HTR-8/SVneo (cell line): Measurements from ENCODE around the gene TRPM5.

Experiments used
- DNase-seq: peaks from one replicate; pipeline ENCODE4 v3.0.0; 2011; ENCODE audit warnings: low spot score, mixed read lengths; ENCODE audit not compliant: insufficient read length
- FAIRE-seq: peaks from 2 replicates; lab custom pipeline; 2011; peaks lifted over from hg19 to GRCh38; lab: Jason Lieb, UNC

The TRPM5 gene

DNA sequence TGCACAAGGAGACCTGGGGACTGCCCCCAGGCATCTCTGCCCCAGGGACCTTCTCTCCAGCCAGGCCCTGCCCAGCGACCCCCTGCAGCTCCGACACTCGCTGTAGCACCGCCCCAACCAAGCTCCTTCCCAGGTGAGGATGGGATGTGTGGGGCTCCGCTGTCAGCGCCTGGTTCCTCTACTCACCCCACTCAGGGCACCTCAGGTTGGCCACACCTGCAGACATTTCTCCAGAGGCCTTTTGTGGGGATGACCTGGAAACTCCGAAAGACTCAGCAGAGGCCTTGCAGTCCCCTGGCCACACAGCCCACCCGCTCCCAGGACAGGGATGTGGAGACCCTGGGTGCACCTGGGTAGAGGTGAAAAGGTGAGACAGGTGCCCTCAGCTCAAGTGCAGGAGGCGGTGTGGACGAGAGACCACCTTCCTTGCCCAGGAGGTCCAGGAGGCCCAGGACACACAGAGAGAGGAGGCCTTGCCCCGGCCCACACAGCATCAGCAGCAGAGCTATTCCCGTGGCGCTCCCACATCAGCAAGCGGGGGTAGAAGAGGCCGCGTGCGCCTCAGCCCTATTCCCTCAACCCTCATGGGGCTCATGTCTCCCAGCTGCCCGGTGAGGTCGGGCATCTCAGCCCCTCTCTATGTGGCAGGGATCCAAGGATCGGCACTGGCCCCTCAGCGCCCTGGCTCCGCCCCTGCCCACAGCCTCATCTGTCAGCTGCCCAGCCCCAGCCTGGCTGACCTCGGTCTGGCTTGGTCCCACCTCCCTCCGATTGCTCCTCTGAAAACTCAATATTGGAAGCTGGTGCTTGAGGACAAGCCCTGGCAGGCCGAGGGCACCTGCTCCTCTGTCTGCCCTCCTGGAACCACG lies 20.9 kb downstream of the TRPM5 start:
- DNase-seq (no peak), FAIRE-seq (no peak)

DNA sequence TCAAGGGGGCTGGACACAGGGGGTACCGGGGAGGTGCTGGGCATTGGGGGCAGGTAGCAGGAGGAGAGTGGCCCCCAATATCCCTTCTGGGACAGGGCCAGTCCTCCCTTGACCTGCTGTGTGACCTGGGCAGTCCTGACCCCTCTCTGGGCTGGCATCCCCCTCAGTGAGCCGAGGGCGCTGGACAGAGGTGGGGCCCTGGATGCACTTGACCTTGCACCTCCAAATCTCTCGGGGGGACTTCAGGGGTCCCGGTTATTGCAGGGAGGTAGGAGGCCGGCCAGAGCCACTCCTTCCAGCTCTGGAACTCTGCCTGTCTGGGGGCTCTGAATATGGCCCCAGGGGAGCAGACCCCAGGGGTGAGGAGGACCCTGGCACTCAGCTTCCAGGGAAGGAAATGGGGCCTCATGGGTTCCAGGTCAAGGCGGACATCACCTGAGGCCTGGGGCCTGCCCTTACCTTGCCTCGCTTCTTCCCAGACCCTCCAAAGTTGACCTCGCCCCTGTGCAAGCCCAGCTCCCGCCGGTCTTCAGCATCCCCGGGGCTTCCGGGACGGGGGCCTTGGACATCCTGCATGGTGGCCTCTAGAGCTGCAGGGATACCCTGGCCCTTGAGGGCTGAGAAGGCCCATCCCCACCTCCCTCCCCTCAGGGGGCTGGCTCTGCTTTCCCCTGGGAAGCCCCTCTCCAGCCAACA lies 21.7 kb downstream of the TRPM5 start:
- DNase-seq (no peak), FAIRE-seq (no peak)

DNA sequence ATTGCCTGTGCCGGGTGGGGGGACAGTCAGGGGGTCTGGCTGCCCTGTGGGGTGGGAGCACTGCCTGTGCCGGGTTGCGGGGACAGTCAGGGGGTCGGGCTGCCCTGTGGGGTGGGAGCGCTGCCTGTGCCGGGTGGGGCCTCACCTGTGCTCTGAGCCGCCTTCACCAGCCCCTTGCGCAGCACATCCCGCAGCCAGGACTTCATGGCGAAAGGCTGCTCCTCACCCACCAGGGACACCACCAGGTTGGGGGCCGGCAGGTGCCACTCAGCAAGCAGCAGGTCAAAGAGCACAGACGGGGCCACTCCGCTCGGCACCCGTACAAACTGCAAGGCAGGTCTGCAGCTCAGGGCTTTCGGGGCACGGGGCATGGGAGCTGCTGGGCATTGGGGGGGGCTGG lies 22.3 kb downstream of the TRPM5 start:
- FAIRE-seq = no peak
- DNase-seq = no peak

DNA sequence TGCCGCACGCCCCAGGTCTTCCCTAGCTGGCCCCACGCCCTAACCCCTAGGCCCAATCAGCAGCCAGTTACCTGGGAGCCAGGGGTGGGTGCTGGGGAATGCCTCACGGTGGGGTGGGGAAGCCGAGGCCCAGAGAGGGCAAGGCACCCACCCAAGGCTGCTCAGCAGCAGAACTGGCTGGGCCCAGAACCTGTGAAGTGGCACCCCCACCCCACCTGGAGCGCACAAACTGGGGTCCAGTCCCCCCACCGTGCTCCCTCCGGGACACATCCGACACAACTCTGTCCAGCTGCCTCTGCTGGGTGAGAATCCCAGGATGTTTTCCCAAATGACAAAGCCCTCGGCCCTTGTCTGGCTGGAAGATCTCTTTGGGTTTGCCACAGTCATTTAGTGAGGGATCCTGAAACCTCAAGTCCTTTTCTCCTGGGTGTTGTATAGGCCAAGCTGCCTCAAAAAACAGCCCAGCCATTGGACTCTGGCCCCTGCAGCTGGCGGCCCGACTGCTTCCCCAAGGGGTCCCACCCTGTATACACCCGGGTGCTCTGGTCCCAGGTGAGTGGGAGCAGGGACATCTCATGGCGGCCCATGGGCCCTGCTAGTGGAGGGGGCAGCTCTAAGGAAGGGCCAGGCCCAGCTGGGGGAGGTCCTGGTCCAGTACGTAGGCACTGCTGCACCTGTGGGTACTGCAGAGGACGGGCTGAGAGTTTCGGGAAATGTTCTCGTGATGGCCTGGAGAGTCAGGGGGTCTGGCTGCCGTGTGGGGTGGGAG lies 22.9 kb downstream of the TRPM5 start:
- no peak for FAIRE-seq
- DNase-seq = no peak

DNA sequence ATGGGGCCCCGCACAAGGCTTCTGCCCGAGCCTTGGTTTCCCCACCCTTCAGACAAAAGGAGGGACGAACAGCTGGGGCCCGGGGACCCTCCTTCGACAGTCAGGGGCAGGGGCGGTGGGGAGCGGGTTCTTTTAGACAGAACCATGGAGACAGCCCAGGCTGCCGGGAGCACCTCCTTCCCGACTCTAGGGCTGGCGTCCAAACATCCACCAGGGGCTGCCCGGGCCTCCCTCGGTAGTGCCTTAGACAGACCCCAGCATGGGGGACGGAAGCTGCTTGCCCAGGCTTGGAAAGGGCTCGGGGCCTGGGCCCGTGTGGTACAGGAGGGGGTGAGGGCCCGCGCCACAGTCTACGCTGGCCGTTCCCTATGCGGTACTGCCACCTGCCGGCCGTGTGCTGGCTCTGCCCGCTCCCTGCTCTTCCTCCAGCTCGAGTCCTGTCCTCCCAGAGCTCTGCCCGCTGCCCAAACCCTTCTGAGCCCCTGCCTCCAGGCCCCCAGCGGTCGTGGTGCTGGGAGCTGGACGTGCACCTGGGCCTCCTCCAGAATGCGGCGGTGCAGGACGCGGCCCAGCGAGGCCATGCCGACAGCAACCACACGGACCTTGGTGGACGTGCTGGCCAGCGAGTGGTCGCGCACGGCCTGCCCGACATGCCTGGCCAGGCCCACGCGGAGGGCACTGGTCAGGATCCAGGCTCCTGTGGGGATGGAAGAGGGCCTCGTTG lies 23.6 kb downstream of the TRPM5 start:
- DNase-seq (peak; percentile 90), FAIRE-seq (peak; percentile 87)

DNA sequence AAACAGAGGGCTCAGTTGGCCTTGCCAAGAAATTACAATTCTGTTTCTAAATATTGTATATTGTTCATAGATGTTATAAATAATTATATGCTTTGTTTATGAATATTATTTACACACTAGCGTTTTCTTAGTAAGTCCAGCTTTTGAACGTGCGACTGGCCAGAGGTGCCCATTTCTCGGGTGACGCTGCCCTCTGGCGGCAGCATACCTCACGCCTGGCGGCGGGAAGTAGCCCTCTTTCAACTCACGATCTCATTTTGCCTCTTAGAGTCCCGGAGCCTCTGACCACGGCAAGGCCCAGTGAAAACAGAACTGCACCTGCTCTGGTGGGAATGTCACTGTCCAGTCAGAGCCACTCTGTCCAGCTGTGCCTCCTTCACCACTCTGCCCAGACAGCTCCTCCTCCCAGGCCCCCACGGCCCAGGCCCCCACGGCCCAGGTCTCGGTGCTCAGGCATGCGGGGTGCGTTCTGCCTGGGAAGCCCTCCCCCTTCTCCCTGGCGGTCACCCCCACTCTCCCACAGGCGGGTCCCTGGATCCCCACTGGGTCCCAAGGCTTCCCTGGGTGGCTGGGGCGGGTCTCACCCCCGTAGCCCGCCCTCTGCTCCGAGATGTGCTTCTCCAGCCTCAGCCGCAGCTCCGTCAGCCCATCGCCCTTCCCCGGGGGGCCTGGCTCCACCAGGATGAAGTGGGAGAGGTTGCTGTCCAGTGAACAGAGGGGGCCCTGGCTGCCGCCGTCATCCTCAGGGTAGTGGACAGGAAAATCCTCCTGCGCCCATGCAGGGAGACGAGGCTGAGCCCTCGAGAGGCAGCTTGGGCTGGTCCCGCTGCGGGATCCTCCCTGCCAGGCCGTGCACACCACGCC lies 24.4 kb downstream of the TRPM5 start:
- peak; percentile 79 for DNase-seq

DNA sequence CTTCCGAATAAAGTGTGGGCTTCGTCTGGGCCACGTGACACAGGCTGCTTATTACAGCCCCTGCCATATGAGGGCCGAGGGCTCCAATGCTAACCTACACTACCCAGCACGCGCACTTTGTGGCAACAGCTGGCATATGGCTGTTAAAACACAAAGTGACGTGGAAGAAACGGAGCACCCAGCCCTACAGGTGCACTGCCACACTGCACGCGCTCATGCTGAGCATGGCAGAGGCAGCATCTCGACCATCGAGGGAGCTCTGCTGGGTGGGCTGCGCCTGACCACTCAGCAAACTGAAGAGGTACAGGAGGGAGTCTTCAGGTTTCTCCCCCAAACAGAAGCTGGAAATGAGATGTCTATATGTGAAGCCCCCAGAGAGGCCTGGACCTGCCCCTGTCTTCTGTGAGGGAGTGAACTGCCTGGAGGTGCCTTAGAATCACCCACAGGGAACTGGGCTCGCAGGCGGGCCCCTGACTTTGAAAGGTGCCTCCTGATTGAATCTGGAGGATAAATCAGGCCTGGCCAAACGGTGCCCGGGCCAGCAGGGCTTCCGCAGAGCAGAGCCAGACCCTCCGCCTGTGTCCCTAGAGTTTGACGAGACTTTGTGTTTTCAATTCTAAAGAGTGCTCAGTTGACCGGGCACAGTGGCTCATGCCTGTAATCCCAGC lies 25.5 kb downstream of the TRPM5 start:
- DNase-seq (no peak), FAIRE-seq (no peak)

More for the DNA sequence above, 24.4 kb downstream of the TRPM5 start:
- FAIRE-seq = peak; percentile 40

DNA sequence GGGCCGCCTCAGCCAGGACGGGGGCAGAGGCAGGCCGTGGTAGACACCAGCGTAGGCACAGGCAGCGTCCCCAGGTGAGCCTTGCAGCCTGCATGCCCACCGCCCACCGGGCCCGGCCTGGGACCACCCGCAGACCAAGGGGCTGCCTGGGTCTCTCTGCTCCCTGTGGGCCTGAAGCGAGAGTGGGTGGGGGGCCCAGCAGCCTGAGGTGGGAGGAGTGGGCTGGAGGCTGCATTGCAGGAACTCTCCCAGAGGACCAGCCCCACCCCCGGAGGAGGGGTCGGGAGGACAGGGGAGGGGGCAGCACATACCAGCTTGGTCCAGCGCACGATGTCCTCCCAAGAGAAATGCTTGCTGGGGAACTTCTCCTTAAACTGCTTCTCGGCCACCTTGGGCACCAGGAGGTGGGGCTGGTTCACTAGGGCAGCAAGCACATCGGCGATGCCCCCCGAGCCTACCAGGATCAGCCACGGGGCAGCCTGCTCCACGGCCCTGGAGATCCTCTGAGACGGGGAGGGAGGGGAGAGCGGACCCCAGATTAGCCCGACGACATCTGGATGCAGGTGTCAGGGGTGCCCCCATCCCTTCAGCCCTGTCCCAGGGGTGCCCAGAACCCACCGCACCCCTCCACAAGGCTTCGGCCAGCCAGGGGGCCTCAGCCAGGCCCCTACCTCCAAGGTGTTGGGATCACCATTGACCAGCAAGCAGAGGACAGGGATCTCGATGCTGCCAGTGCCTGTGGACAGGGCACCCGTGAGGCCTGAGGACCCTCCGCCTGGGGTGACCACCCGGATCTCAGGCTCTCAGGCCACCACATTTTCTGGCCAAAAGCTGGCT lies 26.2 kb downstream of the TRPM5 start:
- DNase-seq = no peak
- FAIRE-seq = no peak

DNA sequence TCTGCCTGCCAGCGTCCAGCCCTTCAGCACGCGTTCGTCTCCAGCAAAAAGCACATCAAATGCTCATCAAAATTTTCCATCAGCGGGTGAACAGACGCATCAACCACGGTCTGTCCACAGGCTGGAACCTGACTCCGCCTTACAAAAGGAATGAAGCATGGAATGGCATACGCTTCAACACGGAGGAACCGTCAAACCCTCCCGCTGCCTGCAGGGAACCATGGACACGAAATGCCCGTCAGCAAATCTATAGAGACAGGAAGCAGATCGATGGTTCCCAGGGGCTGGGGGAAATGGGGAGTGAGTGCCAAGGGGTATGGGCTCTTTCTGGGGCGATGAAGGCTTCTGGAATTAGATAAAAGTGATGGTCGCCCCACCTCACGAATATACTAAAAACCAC lies 27.5 kb downstream of the TRPM5 start:
- DNase-seq (no peak), FAIRE-seq (no peak)

DNA sequence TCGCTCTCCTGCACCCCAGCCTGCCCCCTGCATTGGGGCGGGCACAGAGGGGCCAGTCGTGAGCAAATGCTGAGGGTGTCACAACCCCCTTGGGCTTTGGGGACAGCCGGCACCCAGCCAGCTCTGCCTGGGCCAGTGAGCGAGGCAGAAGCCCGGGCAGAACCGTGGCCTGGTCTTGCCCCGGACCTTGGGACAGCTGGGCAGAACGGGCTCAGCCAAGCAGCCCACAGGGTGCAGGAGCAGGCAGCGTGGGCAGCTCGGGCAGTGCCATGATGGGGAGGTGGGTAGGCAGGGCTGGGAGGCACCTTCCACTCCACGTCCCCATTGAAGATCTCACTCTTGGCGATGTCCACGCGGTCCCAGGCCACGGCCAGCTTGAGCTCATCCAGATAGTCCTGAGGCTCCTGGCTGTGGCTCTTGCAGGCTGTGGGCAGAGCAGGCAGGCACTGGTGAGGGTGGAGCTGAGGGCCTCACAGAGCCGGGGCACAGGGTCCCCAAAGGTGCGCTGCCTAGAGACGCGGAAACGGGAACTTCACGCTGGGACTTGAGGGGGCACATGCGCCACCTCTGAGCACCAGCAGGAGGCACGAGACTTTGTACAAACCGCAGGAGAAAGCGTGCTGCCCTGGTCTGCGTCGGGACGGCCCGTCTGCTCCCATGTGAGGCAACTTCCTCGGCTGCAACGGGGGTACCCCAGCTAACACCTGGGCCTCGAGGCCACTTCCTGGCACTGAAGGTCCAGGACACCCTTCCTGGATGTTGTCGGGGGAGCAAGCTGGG lies 28.5 kb downstream of the TRPM5 start:
- DNase-seq = no peak
- no peak for FAIRE-seq

DNA sequence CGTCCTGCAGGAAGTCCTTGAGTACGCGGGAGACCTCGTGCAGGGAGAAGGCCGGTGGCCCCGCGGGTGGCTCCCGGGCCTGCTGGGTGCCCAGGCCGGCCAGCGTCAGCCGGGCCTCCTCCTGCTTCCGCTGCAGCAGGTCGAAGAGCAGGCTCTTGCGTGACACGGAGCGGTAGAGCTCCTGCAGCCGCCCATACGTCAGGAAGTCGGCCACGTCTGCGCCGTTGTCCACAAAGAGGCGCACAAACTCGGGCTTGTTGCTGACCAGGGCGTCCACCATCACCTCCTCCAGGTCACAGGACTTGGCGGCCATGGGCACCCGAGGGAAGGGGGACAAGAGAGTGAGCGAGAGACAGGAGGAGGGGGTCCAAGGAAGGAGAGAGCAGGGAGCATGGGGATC lies 29.1 kb downstream of the TRPM5 start:
- DNase-seq (no peak), FAIRE-seq (no peak)

DNA sequence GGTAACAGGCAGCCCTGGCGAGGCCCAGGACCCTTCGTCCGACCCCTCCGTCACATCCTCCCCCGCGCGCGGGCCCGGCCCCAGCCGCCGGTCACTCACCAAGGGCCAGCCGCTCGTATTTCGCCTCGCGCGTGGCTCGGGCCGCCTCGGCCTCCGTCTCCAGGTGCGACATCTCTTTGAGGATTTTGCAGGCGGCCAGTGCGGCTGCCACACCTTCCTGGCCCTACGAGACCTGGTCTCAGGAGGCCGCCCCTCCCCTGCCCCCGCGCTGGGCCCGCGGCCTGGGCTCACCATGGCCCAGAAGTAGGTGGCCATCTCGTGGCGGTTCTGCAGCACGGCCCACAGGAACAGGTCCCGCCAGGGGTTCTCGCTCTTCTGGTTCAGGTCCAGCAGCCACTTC lies 29.7 kb downstream of the TRPM5 start:
- FAIRE-seq (no peak), DNase-seq (no peak)

DNA sequence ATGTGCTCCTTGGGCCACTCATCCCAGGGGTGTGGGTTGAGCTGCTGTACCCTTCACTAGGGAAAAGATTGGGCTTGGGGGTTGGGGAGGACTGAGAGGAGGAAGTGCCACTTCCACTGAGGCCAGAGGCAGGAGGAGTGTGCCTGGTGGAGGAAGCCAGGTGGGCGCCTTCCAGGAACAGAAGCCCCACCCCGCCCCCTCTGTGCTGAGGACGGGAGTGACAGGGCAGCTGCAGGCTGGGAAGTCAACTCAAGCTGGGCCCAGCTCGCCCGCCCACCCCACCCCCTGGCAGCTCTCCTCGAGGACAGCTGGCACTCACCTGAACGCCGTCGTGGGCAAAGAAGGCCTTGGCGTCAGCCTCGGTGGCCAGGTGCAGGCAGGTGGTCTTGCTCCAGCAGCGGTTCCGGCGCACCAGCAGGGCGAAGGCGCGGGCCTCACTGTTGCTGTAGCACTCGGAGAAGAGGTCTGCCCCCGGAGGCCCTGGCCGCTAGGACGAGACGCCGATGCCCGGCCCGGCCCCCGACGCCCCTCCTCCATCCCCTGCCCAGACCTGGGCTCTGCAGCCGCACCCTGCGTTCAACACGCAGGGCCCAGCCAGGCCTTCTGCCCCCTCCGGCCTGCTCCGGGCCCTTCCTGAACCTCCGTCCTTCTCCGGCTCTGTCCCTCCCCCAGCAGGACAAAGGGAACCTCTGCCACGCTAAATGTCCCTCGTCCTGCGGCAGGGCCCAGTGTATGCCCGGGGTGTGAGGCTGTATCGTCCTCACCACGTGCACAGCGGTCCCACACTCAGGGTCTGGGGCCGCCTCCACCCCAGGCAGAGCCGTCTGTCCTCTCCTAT lies 30.4 kb downstream of the TRPM5 start:
- no peak for DNase-seq

DNA sequence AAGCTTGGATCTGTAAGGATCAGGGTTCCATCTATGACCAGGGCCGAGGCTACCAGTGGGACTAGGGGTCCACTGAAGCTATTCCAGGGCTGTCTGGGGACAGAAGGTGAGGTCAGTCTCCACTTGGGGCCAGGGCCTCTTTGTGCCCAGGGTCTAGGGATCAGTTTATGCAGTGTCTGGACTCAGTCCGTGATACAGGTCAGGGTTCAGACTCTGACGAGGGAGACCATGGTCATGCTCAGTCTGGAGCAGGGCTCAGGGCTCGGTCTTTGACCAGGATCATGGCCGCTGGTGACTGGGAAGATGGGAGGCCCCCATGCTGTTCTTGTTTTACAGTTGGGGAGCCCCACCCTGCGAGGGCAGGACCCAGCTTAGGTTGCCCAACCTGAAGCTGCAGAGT lies 32.0 kb downstream of the TRPM5 start:
- FAIRE-seq (no peak), DNase-seq (no peak)

More for the DNA sequence above, 30.4 kb downstream of the TRPM5 start:
- no peak for FAIRE-seq

DNA sequence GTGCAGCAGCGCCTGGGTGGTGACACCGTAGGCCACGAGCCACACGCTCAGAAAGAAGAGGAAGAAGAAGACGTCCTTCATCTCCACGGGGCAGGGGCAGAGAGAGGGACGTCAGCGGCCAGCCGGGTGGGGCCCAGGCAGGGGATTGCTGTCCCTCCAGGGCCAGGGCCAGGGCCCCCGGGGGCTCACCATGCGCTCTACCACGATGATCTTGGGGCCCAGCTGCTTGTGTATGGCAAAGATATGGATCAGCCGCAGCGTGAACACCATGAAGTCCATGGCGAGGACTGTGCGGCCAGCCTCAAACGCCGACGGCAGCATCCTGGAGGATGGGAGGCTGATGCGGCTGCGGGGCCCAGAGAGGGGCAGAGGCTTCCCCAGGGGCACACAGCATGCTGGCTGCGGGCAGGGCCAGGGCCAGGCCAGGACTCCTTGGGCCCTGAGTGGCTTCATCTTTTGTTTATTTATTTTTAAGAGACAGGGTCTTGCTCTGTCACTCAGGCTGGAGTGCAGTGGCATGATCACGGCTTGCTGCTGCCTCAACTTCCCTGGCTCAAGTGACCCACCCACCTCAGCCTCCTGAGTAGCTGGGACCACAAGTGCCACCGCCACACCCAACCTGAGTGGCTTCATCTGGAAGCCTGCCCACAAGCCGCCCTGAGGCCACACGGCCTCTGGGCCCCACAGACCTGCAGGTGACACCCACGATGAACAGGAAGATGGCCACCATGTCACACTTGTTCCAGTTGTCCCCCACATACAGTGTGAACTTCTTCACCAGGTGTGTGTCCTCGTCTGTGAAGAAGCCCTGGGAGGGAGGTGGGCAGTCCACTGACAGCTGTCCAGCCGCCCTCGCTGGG lies 32.6 kb downstream of the TRPM5 start:
- DNase-seq = no peak
- FAIRE-seq = no peak
